Measurements from ENCODE around the gene FBXO3. TPM values are rescaled to one million over a fixed set of nuclear protein-coding genes. Genes with fewer than 3 reads are reported as not detected.

The FBXO3 gene
- total and polyA plus RNA-seq, 2 of the 8 experiments (the other 6 are each of a cell fraction or from before 2014, with no cell fraction given) = 15.9 to 25.7 TPM

- peak; percentile 65; the same call in 1 of the 2 replicates for TF ChIP-seq RFX5 (IDR thresholded peaks at IDR 0.05; ENCODE audit: borderline replicate concordance, low read depth, low read length)
- TF ChIP-seq TCF12 (IDR thresholded peaks at IDR 0.05; ENCODE audit: low read depth, low read length) = peak; percentile 81; the same call in 1 of the 2 replicates
- TF ChIP-seq FOSL1 (IDR thresholded peaks at IDR 0.05; ENCODE audit: insufficient read depth, low read depth, low read length) = no peak
- TF ChIP-seq RXRA (IDR thresholded peaks at IDR 0.05; ENCODE audit: insufficient read depth, low read depth, low read length) = no peak
- peak; percentile 90 for TF ChIP-seq CTBP2 (IDR thresholded peaks at IDR 0.05; ENCODE audit: borderline replicate concordance, insufficient read depth, insufficient read length, low read length)
- TF ChIP-seq EZH2 (IDR thresholded peaks at IDR 0.05; ENCODE audit: low read depth, low read length, severe bottlenecking) = peak; percentile 34
- TF ChIP-seq GTF2F1 (IDR thresholded peaks at IDR 0.05; ENCODE audit: borderline replicate concordance, low read depth, low read length) = no peak
- peak; percentile 87 for TF ChIP-seq ASH2L (IDR thresholded peaks at IDR 0.05; ENCODE audit: low read length)
- TF ChIP-seq ATF3 (IDR thresholded peaks at IDR 0.05; ENCODE audit: insufficient read depth, low read depth, low read length) = no peak
- peak; percentile 71; the same call in 1 of the 2 replicates for TF ChIP-seq TBP (IDR thresholded peaks at IDR 0.05; ENCODE audit: low read depth, low read length)
- TF ChIP-seq SIX5 (IDR thresholded peaks at IDR 0.05; ENCODE audit: low read depth, low read length) = no peak
- TF ChIP-seq SAP30 (IDR thresholded peaks at IDR 0.05; ENCODE audit: insufficient read depth, insufficient replicate concordance, low read length) = peak; percentile 68
- no peak for TF ChIP-seq RBBP5 (IDR thresholded peaks at IDR 0.05; ENCODE audit: borderline replicate concordance, low read depth, low read length)
- TF ChIP-seq CBX8 (IDR thresholded peaks at IDR 0.05; ENCODE audit: borderline replicate concordance, low read depth, low read length) = no peak
These were observed 28.1 kb upstream of the FBXO3 start (continued) for GRCh38 chr11:33802194-33802950.

Measured in H1 (cell line).